ENCODE measurements around the gene RBM22. TPM values are rescaled to one million over a fixed set of nuclear protein-coding genes. Genes with fewer than 3 reads are reported as not detected.

Gene RBM22
- total RNA-seq, 2 donors from 2014 or later, result 40.0 to 42.6 TPM

DNA sequence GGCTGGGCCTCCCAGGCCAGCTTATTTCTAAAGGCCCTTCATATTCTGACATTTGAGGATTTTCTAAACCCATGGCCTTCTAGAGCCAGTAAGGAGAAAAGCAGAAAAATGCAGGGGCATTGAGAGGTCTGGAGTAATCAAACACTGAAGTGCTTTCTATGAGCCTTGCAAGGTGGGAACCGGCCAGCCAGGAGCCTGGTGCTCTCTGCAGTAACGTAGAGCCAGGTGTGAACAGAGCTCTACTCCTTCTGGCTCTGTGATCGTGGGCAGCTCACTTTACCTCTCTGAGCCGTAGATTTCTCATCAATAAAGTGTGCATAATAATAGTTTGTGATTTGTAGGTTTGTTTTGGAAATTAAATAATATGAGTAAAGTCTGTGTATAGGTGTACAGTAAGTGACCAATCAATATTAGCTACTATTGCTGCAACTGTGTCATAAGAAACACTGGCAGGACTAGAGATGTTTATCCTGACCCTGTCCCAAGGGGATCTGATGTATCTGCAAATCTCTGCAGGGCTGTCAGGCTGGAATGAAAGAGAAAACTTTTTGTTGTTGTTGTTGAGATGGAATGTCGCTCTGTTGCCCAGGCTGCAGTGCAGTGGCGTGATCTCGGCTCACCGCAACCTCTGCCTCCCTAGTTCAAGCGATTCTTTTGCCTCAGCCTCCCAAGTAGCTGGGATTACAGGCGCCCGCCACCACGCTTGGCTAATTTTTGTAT lies 57.7 kb downstream of the RBM22 start:
- H3K27ac ChIP-seq, result peak overlapping the region; percentile 78
- H3K4me3 ChIP-seq, result no peak overlapping the region
- H3K36me3 ChIP-seq, result no peaks in the 10 kb centered on the region
- H3K9me3 ChIP-seq, result no peaks in the 10 kb centered on the region
- TF ChIP-seq, protein P1, sequence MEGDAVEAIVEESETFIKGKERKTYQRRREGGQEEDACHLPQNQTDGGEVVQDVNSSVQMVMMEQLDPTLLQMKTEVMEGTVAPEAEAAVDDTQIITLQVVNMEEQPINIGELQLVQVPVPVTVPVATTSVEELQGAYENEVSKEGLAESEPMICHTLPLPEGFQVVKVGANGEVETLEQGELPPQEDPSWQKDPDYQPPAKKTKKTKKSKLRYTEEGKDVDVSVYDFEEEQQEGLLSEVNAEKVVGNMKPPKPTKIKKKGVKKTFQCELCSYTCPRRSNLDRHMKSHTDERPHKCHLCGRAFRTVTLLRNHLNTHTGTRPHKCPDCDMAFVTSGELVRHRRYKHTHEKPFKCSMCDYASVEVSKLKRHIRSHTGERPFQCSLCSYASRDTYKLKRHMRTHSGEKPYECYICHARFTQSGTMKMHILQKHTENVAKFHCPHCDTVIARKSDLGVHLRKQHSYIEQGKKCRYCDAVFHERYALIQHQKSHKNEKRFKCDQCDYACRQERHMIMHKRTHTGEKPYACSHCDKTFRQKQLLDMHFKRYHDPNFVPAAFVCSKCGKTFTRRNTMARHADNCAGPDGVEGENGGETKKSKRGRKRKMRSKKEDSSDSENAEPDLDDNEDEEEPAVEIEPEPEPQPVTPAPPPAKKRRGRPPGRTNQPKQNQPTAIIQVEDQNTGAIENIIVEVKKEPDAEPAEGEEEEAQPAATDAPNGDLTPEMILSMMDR (IDR thresholded peaks at IDR 0.05), result no peak
- peak overlapping the region in 1 of 2 donors; percentile 31 for H3K9ac ChIP-seq (ENCODE audit: low read depth in 2 of 2, low read length in 2 of 2)
- intact Hi-C loops (cut with DNase I), result no loop called here
- DNase-seq, result no peak
- H3K4me1 ChIP-seq, result no peaks in the 10 kb centered on the region
- H3K27me3 ChIP-seq, result no peaks in the 10 kb centered on the region

DNA sequence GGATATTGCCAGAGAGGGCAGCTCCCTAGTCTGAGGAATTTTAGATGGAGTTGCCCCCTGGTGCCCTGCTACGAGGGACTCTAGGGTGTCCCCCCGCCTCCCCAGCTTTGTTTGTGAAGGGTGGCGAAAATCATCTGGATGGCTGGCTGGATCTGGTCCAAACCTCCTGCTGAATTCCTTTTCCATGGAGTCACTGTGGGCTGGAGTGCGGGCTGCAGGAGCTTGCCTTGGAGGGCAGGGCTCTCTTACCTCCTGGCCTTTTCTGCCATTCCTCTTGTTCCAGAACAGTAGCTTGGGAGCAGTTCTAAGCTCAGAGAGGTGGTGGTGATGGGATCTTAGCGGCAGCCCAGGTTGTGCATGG lies 58.3 kb downstream of the RBM22 start:
- Histone ChIP-seq H3K4me1 (no peaks in the 10 kb centered on the region), H3K27me3 (no peaks in the 10 kb centered on the region), H3K27ac (peak overlapping the region; percentile 78), H3K36me3 (no peaks in the 10 kb centered on the region), H3K4me3 (no peak overlapping the region), H3K9ac (ENCODE audit: low read depth in 2 of 2, low read length in 2 of 2) (peak overlapping the region in 1 of 2 donors; percentile 31), H3K9me3 (no peaks in the 10 kb centered on the region)
- TF ChIP-seq, protein P1 (IDR thresholded peaks at IDR 0.05), result no peak
- DNase-seq, result peak; percentile 57
- intact Hi-C loops (cut with DNase I), result no loop called here

- peak overlapping the region in 1 of 2 donors; percentile 31 for H3K9ac ChIP-seq (ENCODE audit: low read depth in 2 of 2, low read length in 2 of 2)
Measured at GRCh38 chr5:150641824-150642566, 58.9 kb downstream of the RBM22 start.

GRCh38 chr5:150641006-150641570 lies 59.8 kb downstream of the RBM22 start:
- no peak for DNase-seq
- no peak overlapping the region for H3K4me3 ChIP-seq
- H3K36me3 ChIP-seq, result no peaks in the 10 kb centered on the region
- no peaks in the 10 kb centered on the region for H3K9me3 ChIP-seq
- H3K27me3 ChIP-seq, result no peaks in the 10 kb centered on the region
- TF ChIP-seq, protein P1 (IDR thresholded peaks at IDR 0.05), result no peak
- H3K9ac ChIP-seq (ENCODE audit: low read depth in 2 of 2, low read length in 2 of 2), result peak overlapping the region; percentile 28 to 36
- intact Hi-C loops (cut with DNase I), result no loop called here
- H3K27ac ChIP-seq, result peak overlapping the region; percentile 78
- H3K4me1 ChIP-seq, result no peaks in the 10 kb centered on the region

More at GRCh38 chr5:150641824-150642566, 58.9 kb downstream of the RBM22 start:
- Histone ChIP-seq H3K27me3 (no peaks in the 10 kb centered on the region), H3K4me1 (no peaks in the 10 kb centered on the region), H3K36me3 (no peaks in the 10 kb centered on the region), H3K4me3 (no peak overlapping the region), H3K9me3 (no peaks in the 10 kb centered on the region), H3K27ac (peak overlapping the region; percentile 78)
- TF ChIP-seq, protein P1 (IDR thresholded peaks at IDR 0.05), result no peak
- DNase-seq, result no peak
- intact Hi-C loops (cut with DNase I), result no loop called here

Other genes with a start within 250 kb of the RBM22 start
- 10 to 100 TPM; 37.4 to 51.3 TPM for gene NDST1, start 192.9 kb downstream of the RBM22 start, total RNA-seq
- gene SYNPO, start 60.4 kb downstream of the RBM22 start, total RNA-seq, result 10 to 100 TPM; 32.4 to 62.9 TPM
- under 1 TPM; 0.12 to 0.32 TPM for gene MYOZ3, start 39.8 kb downstream of the RBM22 start, total RNA-seq
- 10 to 100 TPM; 40.8 to 45.2 TPM for gene DCTN4, start 58.0 kb upstream of the RBM22 start, total RNA-seq
- 10 to 100 TPM; 10.1 to 12.6 TPM for gene SMIM3, start 77.7 kb upstream of the RBM22 start, total RNA-seq
- gene IRGM, start 145.5 kb upstream of the RBM22 start, total RNA-seq, result not detected
- 1 to 10 TPM; 2.7 to 3.0 TPM for gene ZNF300, start 203.9 kb upstream of the RBM22 start, total RNA-seq